GM12878 (cell line): Measurements from ENCODE around the gene KLF7. TPM values are rescaled to one million over a fixed set of nuclear protein-coding genes. Genes with fewer than 3 reads are reported as not detected.
A peak's percentile ranks its signal among the peaks of the same experiment; 100 is the strongest.

Source experiments
- ATAC-seq: fragments of 200-7000 bp; cut with Tn5 transposase; 3 replicates; pipeline ENCODE4 v1.9.1; 2020; ENCODE audit warnings: mild to moderate bottlenecking, moderate library complexity
- BruUV-seq: library from RNA; stranded (reverse); fragments of 400-500 nt; replicated peaks from 2 replicates; lab custom pipeline; 2021; lab: Mats Ljungman, UMichigan
- CTCF ChIA-PET: fragments of 300-600 bp; sonication (Branson Sonifier 250); formaldehyde crosslinking; extraction: SDS; loops from one replicate; lab custom pipeline; 2021; ENCODE audit warnings: inconsistent platforms; lab: Yijun Ruan, JAX
- POLR2A ChIA-PET: fragments of 350-600 bp; formaldehyde crosslinking; extraction: SDS; loops from one replicate; lab custom pipeline; 2021; ENCODE audit warnings: inconsistent platforms; lab: Charles Lee
- RAD21 ChIA-PET: fragments of 300-600 bp; sonication (Branson Sonifier 250); formaldehyde crosslinking; loops from one replicate; lab custom pipeline; 2023; ENCODE audit warnings: antibody characterized with exemption; ENCODE audit not compliant: unreplicated experiment; lab: Charles Lee
- SMC1A ChIA-PET: fragments of 300-600 bp; sonication (Branson Sonifier 250); formaldehyde crosslinking; loops from one replicate; lab custom pipeline; 2023; ENCODE audit not compliant: unreplicated experiment, uncharacterized antibody; lab: Charles Lee
- DNase-seq: peaks from one replicate; pipeline ENCODE4 v3.0.0-alpha.2; 2011; ENCODE audit warnings: low read depth, low spot score
- FAIRE-seq: peaks from 3 replicates; lab custom pipeline; 2011; peaks lifted over from hg19 to GRCh38; lab: Jason Lieb, UNC
- H2AFZ ChIP-seq: 2 replicates; pipeline ENCODE4 v1.6.0; 2011; ENCODE audit warnings: low read depth, low read length, control low read depth; ENCODE audit not compliant: control insufficient read depth
- H3K27ac ChIP-seq: 2 replicates; pipeline ENCODE4 v1.5.1; 2011; ENCODE audit warnings: control low read depth; ENCODE audit not compliant: control insufficient read depth, insufficient read depth
- H3K27me3 ChIP-seq, 2 experiments: replicated peaks in 1 of 2; 2 replicates each; pipeline versions ENCODE4 v1.6.0 to v1.6.1; 2011; ENCODE audit warnings: low read length in 1 of 2; ENCODE audit not compliant: control insufficient read depth in 2 of 2, insufficient read depth in 2 of 2
- H3K36me3 ChIP-seq, 2 experiments: 2 replicates each; pipeline ENCODE4 v1.5.1; 2011; ENCODE audit warnings: low read length in 1 of 2; ENCODE audit not compliant: control insufficient read depth in 2 of 2, insufficient read depth in 2 of 2
- H3K4me1 ChIP-seq: 2 replicates; pipeline ENCODE4 v1.6.1; 2011; ENCODE audit warnings: mild to moderate bottlenecking, low read length, moderate library complexity, mixed read lengths; ENCODE audit not compliant: control insufficient read depth, insufficient read depth
- H3K4me2 ChIP-seq: 2 replicates; pipeline ENCODE4 v1.6.0; 2011; ENCODE audit warnings: control low read depth; ENCODE audit not compliant: control insufficient read depth, insufficient read depth
- H3K4me3 ChIP-seq: fragments of 200-600 bp; sonication (generic); 2 replicates; pipeline ENCODE4 v1.5.1; 2016
- H3K79me2 ChIP-seq: 2 replicates; pipeline ENCODE4 v1.6.0; 2011; ENCODE audit warnings: low read length; ENCODE audit not compliant: control insufficient read depth, insufficient read depth
- H3K9ac ChIP-seq: 2 replicates; pipeline ENCODE4 v1.8.0; 2011; ENCODE audit warnings: low read length, control low read depth, mixed read lengths; ENCODE audit not compliant: control insufficient read depth, insufficient read depth
- H3K9me3 ChIP-seq: replicated peaks from 3 replicates; pipeline ENCODE4 v1.5.1; 2011; ENCODE audit warnings: mild to moderate bottlenecking, low read length; ENCODE audit not compliant: control insufficient read depth, insufficient read depth
- H4K20me1 ChIP-seq: 2 replicates; pipeline ENCODE4 v1.6.0; 2011; ENCODE audit not compliant: control insufficient read depth, insufficient read depth
- EGR1 ChIP-seq, 2 experiments: IDR thresholded peaks; 1 replicate in 1 of 2; 2 replicates in 1 of 2; pipeline ENCODE4 v1.6.1; 2011 to 2012; ENCODE audit warnings: low read depth in 2 of 2, low read length in 2 of 2, borderline replicate concordance in 1 of 2, mild to moderate bottlenecking in 1 of 2, moderate library complexity in 1 of 2
- ESRRA ChIP-seq: IDR thresholded peaks from 2 replicates; pipeline ENCODE4 v1.6.1; 2012; ENCODE audit warnings: mild to moderate bottlenecking, low read length, improper control_type of control experiment
- FOXM1 ChIP-seq: IDR thresholded peaks from 2 replicates; pipeline ENCODE4 v1.6.1; 2012; ENCODE audit warnings: low read depth, mild to moderate bottlenecking, inconsistent platforms, low read length, moderate library complexity
- HDAC2 ChIP-seq: fragments of 200-600 bp; sonication (generic); IDR thresholded peaks from 2 replicates; pipeline ENCODE4 v1.6.1; 2017
- HDGF ChIP-seq: fragments of 450-650 bp; IDR thresholded peaks from 2 replicates; pipeline ENCODE4 v1.6.1; 2016; ENCODE audit warnings: antibody characterized with exemption
- IRF4 ChIP-seq: IDR thresholded peaks from 2 replicates; pipeline ENCODE4 v1.6.1; 2011; ENCODE audit warnings: low read depth, low read length
- NFIC ChIP-seq: IDR thresholded peaks from 2 replicates; pipeline ENCODE4 v1.6.1; 2012; ENCODE audit warnings: low read depth, mild to moderate bottlenecking, inconsistent platforms, low read length, moderate library complexity
- POLR2A ChIP-seq: IDR thresholded peaks from 2 replicates; pipeline ENCODE4 v1.6.1; 2011; ENCODE audit warnings: low read depth, mild to moderate bottlenecking, low read length
- RBBP5 ChIP-seq: fragments of 200-600 bp; sonication (generic); conservative IDR thresholded peaks from 2 replicates; pipeline ENCODE4 v1.6.1; 2016
- TCF12 ChIP-seq: IDR thresholded peaks from 2 replicates; pipeline ENCODE4 v1.6.1; 2011; ENCODE audit warnings: low read depth, mild to moderate bottlenecking, low read length
- WGBS: methylation state at CpG from one replicate; pipeline ENCODE4 v1.1.6; 2016; ENCODE audit warnings: low lambda C conversion rate; ENCODE audit not compliant: insufficient replicate concordance, insufficient coverage; ENCODE audit errors: missing lambda C conversion rate; 5-methylcytosine and 5-hydroxymethylcytosine counted together
- in situ Hi-C: fragments of 300-500 bp; cut with MboI; formaldehyde crosslinking; loops from 9 replicates; pipeline ENCODE4 v1.14.3; 2018; ENCODE audit warnings: mixed read lengths
- intact Hi-C: fragments of 100-400 bp; cut with micrococcal nuclease; formaldehyde crosslinking; loops from one replicate; pipeline ENCODE4 v1.14.2; 2022; ENCODE audit not compliant: unreplicated experiment
- polyA plus RNA-seq, 11 experiments: library from polyadenylated mRNA; depleted of rRNA in 4 of 11; unstranded in 6 of 11; stranded (reverse) in 5 of 11; fragments of >200 nt; fragmentation: Nextera tagmentation in 4 of 11; fragmentation: Illumina TruSeq in 1 of 11; extraction: Ambion mirVana in 4 of 11; extraction: Trizol in 1 of 11; gene quantifications; 1 replicate in 1 of 11; 2 replicates in 10 of 11; pipeline versions ENCODE4 v1.2.1 to v1.2.3, GENCODE V29; 2011 to 2016; ENCODE audit warnings: inconsistent platforms in 2 of 11, missing spikeins in 2 of 11, low read depth in 1 of 11
- total RNA-seq, 4 experiments: library from RNA; depleted of rRNA in 3 of 4; stranded (reverse); fragments of >200 nt in 3 of 4; fragmentation: Illumina TruSeq in 1 of 4; extraction: Trizol in 1 of 4; gene quantifications; 2 replicates each; pipeline versions ENCODE4 v1.2.1 to v1.2.3, GENCODE V29; 2013 to 2021
- TF ChIP-seq, protein P1 (sequence below): fragments of 450-650 bp; IDR thresholded peaks from 2 replicates; pipeline ENCODE4 v1.6.1; 2014; ENCODE audit warnings: mild to moderate bottlenecking
- TF ChIP-seq, protein P2 (sequence below): fragments of 450-650 bp; formaldehyde crosslinking; IDR thresholded peaks from 2 replicates; pipeline ENCODE4 v1.4.0; 2020; ENCODE audit warnings: mild to moderate bottlenecking, moderate library complexity
- TF ChIP-seq, protein P3 (sequence below): fragments of 450-650 bp; IDR thresholded peaks from 2 replicates; pipeline ENCODE4 v1.6.1; 2017; ENCODE audit warnings: borderline replicate concordance

Gene KLF7
- total and polyA plus RNA-seq, 10 of the 15 experiments (the other 5 are each of a cell fraction or from before 2014, with no cell fraction given): 2.4 to 24.8 (median 8.5) TPM

DNA sequence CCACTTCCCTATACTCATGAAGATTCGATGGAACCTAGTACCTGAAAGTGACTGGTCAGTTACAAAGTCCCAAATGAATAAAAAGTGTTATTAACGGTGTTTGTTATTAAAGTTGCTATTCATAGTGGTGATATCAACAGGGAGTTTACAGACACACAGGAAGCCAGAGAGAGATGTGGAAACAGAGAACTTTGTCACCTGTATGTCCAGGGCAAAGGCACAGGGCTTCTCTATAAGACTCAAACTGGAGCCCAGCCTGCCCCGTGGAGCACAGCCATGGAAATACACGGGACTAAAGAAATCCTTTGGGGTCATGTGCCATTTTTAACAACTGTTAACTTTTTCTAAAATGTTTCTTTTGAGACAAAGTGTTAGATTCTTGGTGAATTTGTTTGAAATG lies 68.5 kb downstream of the KLF7 start:
- Histone ChIP-seq H4K20me1 (no peaks in the 10 kb centered on the region), H3K36me3 (no peaks in the 10 kb centered on the region)
- ChIA-PET SMC1A (no interaction called here), RAD21 (no interaction called here), POLR2A (no interaction called here)
- intact Hi-C loops: no loop called here
- DNase-seq: no peak
- 31% methylated on average over 4 of the region's 4 CpGs for WGBS
- TF ChIP-seq, protein P1, sequence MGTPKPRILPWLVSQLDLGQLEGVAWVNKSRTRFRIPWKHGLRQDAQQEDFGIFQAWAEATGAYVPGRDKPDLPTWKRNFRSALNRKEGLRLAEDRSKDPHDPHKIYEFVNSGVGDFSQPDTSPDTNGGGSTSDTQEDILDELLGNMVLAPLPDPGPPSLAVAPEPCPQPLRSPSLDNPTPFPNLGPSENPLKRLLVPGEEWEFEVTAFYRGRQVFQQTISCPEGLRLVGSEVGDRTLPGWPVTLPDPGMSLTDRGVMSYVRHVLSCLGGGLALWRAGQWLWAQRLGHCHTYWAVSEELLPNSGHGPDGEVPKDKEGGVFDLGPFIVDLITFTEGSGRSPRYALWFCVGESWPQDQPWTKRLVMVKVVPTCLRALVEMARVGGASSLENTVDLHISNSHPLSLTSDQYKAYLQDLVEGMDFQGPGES: no peak
- TF ChIP-seq, all 136 proteins: peak for 0
- Histone ChIP-seq H3K9me3 (peaks cover 2% of the 10 kb centered on the region; the same call in 2 of the 3 replicates), H3K9ac (no peak overlapping the region), H3K4me3 (no peak overlapping the region), H2AFZ (no peak overlapping the region), H3K79me2 (no peaks in the 10 kb centered on the region), H3K4me1 (no peaks in the 10 kb centered on the region), H3K4me2 (no peak overlapping the region), H3K27me3 (no peaks in the 10 kb centered on the region), H3K27ac (no peak overlapping the region)
- in situ Hi-C loops: no loop called here
- ATAC-seq: peak; percentile 49
- CTCF ChIA-PET: interaction anchor here (1.5 kb wide), 1 partner anchor 9 kb away, joined by 3 read pairs; no protein-coding TSS in a partner anchor
- no peak for FAIRE-seq
- BruUV-seq: no TSS peak

DNA sequence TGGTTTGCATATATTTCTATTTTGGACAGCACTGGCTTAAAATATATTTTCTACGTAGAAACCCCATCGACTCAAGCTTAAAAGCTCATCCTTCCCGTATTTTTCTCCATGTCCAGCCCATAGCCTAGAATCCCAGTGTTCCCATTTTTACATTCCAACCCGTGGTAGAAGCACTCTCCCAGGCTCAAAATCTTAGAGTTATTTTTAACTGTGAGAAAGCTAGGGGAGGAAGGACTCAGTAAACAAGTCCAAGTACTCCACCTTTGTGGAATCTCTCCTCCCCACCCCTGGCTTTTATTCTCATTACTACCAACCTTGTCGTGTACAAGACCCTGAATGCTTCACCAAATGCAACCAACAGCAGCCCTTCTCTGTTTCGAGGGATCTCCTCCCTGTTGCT lies 69.8 kb downstream of the KLF7 start:
- DNase-seq (no peak), FAIRE-seq (no peak), ATAC-seq (no peak)
- ChIA-PET RAD21 (interaction anchor here (1.1 kb wide), 1 partner anchor 22 kb away, joined by 3 read pairs; no protein-coding TSS in a partner anchor), CTCF (no interaction called here), SMC1A (interaction anchor here (1.6 kb wide), 1 partner anchor 7 kb away, joined by 4 read pairs; no protein-coding TSS in a partner anchor), POLR2A (no interaction called here)
- 65% methylated on average over 6 of the region's 6 CpGs for WGBS
- Histone ChIP-seq H3K4me1 (no peaks in the 10 kb centered on the region), H3K27ac (no peak overlapping the region), H3K4me3 (no peak overlapping the region), H2AFZ (no peak overlapping the region), H4K20me1 (no peaks in the 10 kb centered on the region), H3K9me3 (peaks cover 7% of the 10 kb centered on the region; the same call in 2 of the 3 replicates), H3K27me3 (no peaks in the 10 kb centered on the region), H3K36me3 (no peaks in the 10 kb centered on the region), H3K4me2 (no peak overlapping the region), H3K79me2 (no peaks in the 10 kb centered on the region), H3K9ac (no peak overlapping the region)
- in situ Hi-C loops: no loop called here
- BruUV-seq: no TSS peak
- intact Hi-C loops: no loop called here
- TF ChIP-seq, protein P2, sequence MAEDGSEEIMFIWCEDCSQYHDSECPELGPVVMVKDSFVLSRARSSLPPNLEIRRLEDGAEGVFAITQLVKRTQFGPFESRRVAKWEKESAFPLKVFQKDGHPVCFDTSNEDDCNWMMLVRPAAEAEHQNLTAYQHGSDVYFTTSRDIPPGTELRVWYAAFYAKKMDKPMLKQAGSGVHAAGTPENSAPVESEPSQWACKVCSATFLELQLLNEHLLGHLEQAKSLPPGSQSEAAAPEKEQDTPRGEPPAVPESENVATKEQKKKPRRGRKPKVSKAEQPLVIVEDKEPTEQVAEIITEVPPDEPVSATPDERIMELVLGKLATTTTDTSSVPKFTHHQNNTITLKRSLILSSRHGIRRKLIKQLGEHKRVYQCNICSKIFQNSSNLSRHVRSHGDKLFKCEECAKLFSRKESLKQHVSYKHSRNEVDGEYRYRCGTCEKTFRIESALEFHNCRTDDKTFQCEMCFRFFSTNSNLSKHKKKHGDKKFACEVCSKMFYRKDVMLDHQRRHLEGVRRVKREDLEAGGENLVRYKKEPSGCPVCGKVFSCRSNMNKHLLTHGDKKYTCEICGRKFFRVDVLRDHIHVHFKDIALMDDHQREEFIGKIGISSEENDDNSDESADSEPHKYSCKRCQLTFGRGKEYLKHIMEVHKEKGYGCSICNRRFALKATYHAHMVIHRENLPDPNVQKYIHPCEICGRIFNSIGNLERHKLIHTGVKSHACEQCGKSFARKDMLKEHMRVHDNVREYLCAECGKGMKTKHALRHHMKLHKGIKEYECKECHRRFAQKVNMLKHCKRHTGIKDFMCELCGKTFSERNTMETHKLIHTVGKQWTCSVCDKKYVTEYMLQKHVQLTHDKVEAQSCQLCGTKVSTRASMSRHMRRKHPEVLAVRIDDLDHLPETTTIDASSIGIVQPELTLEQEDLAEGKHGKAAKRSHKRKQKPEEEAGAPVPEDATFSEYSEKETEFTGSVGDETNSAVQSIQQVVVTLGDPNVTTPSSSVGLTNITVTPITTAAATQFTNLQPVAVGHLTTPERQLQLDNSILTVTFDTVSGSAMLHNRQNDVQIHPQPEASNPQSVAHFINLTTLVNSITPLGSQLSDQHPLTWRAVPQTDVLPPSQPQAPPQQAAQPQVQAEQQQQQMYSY: no peak
- TF ChIP-seq POLR2A (no peak), IRF4 (no peak), HDGF (no peak), TCF12 (no peak), NFIC (no peak), ESRRA (no peak), HDAC2 (no peak), EGR1 (IDR thresholded peaks at IDR 0.05; ENCODE audit: borderline replicate concordance in 1 of 2, low read depth in 2 of 2, low read length in 2 of 2) (no peak), RBBP5 (no peak), FOXM1 (no peak)
- TF ChIP-seq, protein P3, sequence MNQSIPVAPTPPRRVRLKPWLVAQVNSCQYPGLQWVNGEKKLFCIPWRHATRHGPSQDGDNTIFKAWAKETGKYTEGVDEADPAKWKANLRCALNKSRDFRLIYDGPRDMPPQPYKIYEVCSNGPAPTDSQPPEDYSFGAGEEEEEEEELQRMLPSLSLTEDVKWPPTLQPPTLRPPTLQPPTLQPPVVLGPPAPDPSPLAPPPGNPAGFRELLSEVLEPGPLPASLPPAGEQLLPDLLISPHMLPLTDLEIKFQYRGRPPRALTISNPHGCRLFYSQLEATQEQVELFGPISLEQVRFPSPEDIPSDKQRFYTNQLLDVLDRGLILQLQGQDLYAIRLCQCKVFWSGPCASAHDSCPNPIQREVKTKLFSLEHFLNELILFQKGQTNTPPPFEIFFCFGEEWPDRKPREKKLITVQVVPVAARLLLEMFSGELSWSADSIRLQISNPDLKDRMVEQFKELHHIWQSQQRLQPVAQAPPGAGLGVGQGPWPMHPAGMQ: no peak
